ENCODE measurements around the gene USP6.
A peak's percentile ranks its signal among the peaks of the same experiment; 100 is the strongest.
"Not testable (repeated sequence)": the region's sequence is repeated elsewhere in the genome, so short reads cannot be mapped to it uniquely, and the experiment has no call there.

Gene USP6

DNA sequence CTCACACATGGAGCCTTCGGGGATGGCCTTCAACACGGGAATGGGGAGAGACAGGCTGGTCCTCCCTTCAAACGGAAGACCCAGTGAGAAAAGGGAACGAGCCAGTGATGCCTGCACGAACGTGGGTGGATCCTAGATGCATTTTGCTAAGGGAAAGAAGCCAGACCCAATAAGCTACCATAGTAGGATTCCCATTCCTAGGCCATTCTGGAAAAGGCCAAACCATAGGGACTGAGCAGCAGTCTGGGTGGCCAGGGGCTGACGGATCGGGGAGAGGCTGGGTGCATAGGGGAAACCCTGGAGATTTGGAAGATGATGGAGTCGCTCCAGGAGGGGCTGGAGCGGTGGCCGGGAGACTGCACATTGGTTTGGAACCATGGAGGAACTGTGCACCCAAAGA is 18.7 kb downstream of the USP6 start:
- intact Hi-C loops (cut with DNase I): not testable (repeated sequence)
- peak in 1 of 10 donors; percentile 14 for DNase-seq

DNA sequence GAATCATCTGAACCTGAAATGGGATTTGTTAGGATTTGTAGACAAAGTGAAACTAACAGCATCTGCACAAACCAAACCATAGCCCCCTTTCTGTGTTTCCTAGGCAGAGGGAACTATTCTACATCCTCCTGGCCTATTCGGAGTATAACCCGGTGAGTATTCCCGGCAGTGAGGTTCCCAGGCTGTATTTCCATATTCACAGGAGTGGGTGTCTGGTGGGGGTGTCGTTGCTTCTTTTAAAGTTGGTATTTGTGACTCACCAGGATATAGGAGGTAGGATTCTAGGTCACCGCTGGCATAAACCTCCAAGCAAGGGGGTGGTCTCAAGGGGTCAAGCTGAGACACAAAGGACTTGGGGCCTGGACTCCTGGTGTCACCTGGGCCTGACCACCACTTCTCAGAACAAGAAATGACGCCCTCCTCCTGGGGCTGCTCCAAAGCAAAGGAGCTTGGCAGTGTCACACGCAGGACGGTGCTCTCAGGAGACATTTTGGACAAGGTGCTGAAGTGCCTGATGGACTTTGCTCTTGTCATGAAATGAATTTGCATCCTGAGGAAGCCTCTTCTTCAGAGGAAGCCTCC is 19.4 kb downstream of the USP6 start:
- peak in 2 of 10 donors; percentile 40 to 49 for DNase-seq
- intact Hi-C loops (cut with DNase I): not testable (repeated sequence)

DNA sequence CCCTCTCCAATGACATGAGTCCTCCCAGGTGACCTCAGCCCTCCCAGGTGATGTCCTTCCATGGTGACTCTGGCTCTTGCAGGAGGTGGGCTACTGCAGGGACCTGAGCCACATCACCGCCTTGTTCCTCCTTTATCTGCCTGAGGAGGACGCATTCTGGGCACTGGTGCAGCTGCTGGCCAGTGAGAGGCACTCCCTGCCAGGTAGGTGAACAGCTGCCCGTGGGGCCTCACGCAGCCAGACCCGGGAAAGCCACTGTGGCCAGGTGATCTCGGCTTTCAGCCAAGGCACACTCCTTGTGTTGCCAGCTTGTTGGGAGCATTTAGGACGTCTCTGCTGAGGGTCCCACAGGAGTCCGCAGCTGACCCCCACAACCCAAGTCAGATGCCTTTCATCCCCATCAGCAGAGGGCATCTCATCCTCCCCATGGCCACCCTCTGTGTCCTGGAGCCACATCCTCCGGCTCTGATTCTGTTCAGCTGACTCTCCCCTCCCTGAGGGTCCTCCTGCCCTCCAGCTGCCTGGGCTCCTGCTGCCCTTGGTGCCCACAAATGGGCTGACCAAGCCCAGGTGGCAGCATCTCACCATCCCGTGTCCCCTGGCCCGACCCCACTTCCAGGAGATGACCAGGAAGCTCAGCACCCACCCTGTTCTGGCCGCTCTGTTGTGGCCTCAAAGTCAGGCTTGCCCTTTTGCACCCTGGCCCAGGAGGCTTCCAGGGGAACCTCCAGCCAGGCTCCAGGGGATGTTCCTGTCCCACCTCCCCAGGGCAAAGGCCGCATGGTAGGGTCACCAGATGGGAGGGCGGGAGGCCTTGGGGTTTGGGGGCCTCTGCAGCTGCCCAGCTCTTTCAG is 20.1 kb downstream of the USP6 start:
- intact Hi-C loops (cut with DNase I): no loop called here
- peak in 1 of 10 donors; percentile 68 for DNase-seq

DNA sequence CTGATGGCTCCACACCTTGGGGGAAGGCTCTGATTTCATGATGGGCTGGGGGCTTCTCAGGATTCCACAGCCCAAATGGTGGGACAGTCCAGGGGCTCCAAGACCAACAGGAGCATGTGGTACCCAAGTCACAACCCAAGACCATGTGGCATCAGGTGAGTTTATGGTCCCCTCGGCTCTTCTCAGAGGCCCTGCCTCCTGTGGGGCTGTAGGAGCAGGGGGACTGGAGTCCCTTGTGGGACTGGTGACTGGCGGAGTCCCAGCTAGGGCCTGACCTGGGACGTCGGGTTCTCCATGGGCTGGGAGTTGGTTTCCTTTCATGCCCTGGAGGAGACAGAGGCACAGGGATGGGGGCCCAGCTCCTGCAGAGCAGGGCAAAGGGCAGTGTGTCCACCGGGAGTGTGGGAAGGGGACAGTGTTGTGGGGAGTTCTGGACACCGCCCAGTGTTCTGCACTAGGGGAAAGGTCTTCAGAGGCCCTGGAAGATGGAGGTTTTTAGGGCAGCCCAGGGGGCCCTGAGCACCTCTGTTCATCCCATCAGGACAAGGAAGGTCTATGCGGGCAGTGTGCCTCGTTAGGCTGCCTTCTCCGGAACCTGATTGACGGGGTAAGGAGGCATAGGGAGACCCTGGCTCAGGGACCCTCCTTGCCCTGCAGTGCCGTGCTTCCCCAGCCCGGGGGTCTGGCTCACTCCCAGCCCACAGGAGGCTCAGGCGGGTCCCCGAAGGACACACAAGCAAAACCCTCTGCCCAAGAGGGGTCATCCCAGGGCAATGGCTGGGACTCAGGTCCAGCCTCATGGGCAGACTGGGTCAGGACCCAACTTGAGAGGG is 21.0 kb downstream of the USP6 start:
- intact Hi-C loops (cut with DNase I): not testable (repeated sequence)
- peak in 1 of 10 donors; percentile 45 for DNase-seq

DNA sequence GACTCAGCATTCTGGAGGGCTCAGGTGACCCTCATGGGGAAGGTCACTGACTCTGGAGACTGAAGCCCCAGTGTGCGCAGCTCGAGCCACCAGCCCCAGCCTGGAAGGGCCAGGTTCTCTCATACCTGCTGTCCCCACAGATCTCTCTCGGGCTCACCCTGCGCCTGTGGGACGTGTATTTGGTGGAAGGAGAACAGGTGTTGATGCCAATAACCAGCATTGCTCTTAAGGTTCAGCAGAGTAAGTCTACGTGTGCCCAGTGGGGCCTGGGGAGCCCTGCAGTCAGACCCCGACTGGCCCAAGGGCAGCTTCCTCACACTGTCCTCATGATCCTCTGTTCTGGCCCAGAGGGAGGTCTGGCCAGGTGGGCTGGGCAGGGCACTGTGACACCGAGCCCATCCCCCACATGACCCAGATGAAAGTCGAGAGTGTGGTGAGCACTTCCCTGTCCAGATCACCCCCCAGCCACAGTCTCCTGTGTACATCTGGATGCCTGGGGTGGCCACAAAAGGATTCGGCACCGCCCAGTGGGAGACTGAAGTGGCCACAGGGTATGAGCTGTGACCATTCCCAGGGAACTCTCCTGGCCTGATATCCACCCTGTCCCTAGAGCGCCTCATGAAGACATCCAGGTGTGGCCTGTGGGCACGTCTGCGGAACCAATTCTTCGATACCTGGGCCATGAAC is 21.8 kb downstream of the USP6 start:
- intact Hi-C loops (cut with DNase I): not testable (repeated sequence)
- DNase-seq: peak in 1 of 10 donors; percentile 57

DNA sequence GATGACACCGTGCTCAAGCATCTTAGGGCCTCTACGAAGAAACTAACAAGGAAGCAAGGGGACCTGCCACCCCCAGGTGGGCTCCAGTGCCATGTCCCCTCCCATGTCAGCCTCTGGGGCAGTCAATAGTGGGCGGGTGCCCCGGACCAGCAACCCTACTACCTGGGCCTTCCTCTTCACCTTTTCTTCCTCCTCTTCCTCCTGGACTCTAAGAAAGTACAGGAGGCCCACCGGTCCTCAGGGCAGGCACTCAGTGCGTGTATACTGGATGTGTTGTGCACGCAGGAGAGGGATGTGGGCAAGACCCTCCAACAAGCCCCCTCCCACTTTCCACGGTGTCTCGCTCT is 22.3 kb downstream of the USP6 start:
- peak in 1 of 10 donors; percentile 33 for DNase-seq
- intact Hi-C loops (cut with DNase I): not testable (repeated sequence)

DNA sequence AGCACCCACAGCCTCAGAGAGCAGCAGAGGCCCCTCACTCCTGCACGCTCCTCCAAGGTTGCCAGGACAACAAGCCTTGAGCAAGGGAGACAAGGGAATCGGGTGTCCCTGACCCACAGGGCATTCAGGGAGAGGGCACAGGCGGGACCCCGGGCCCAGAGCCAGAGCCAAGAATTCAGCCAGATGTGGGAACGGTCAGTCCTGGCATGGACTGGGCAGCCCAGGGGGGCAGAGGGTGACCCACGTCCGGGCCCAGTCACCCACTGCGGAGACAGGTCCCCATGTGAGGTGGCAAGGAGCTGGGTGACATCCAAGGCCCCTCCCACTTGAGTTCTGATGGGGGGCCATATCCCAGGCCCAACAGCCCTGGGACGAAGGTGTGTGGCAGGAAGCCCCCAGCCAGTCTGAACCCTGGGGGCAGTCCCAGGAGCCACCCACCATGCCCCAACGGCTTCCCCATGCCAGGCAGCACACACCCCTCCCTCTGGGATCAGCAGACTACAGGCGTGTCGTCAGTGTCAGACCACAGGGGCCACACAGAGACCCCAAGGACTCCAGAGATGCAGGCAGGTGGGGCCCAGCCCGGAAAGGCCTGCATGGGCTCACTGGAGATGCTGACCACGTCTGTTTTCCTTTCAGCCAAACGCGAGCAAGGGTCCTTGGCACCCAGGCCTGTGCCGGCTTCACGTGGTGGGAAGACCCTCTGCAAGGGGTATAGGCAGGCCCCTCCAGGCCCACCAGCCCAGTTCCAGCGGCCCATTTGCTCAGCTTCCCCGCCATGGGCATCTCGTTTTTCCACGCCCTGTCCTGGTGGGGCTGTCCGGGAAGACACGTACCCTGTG is 23.0 kb downstream of the USP6 start:
- DNase-seq: peak in 2 of 10 donors; percentile 26 to 52
- intact Hi-C loops (cut with DNase I): no loop called here

DNA sequence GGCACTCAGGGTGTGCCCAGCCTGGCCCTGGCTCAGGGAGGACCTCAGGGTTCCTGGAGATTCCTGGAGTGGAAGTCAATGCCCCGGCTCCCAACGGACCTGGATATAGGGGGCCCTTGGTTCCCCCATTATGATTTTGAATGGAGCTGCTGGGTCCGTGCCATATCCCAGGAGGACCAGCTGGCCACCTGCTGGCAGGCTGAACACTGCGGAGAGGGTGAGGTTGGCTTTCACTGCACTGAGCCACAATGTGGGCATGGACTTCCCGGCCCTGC is 23.6 kb downstream of the USP6 start:
- DNase-seq: peak in 1 of 10 donors; percentile 60
- intact Hi-C loops (cut with DNase I): no loop called here

DNA sequence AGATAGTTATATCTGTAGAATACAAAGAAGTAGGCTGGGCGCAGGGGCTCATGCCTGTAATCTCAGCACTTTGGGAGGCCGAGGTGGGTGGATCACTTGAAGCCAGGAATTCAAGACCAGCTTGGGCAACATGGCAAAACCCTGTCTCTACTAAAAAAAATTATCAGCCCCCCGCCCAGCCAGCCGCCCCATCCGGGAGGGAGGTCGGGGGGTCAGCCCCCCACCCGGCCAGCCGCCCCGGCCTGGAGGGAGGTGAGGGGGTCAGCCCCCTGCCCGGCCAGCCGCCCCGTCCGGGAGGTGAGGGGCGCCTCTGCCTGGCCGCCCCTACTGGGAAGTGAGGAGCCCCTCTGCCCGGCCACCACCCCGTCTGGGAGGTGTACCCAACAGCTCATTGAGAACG is 27.0 kb downstream of the USP6 start:
- intact Hi-C loops (cut with DNase I): not testable (repeated sequence)

DNA sequence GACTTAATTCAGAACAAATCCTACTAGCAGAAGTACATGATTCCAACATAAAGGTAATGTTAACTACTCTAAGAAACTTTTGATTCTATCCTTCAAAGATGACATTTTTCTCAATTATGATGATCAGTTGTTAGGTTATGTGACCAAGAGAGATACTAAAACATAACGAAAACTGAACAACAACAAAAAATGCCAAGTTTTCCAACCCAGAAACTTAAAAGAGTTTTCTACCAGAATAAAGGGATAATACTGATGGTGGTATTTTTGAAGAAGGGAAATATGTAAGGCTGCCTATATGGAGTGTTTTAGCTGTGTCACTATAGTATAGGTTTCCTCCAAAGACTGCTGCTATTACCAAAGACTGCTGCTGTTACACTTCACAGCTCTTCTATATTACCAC is 30.3 kb downstream of the USP6 start:
- DNase-seq; intact Hi-C loops (cut with DNase I): not testable (repeated sequence)

More for the DNA sequence above, 27.0 kb downstream of the USP6 start:
- DNase-seq: not testable (repeated sequence)

DNA sequence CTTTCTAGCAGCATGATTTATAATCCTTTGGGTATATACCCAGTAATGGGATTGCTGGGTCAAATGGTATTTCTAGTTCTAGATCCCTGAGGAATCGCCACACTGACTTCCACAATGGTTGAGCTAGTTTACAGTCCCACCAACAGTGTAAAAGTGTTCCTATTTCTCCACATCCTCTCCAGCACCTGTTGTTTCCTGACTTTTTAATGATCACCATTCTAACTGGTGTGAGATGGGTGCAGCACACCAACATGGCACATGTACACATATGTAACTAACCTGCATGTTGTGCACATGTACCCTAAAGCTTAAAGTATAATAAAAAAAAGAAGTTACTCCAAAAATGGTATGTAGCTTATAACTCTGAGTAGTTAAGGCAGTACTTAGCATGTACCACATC is 44.9 kb downstream of the USP6 start:
- DNase-seq; intact Hi-C loops (cut with DNase I): not testable (repeated sequence)

DNA sequence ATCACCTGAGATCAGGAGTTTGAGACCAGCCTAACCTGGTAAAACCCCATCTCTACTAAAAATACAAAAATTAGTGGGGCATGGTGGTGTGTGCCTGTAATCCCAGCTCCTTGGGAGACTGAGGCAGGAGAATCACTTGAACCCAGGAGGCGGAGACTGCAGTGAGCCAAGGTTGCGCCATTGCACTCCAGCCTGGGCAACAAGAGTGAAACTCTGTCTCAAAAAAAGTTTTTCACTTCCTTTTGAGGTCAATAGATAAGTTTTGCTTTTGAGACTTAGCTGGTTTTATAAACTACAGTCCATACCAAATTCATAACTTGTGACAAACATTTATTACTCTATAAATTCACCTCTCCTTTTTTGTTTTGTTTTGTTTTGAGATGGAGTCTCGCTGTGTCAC is 46.0 kb downstream of the USP6 start:
- DNase-seq; intact Hi-C loops (cut with DNase I): not testable (repeated sequence)

DNA sequence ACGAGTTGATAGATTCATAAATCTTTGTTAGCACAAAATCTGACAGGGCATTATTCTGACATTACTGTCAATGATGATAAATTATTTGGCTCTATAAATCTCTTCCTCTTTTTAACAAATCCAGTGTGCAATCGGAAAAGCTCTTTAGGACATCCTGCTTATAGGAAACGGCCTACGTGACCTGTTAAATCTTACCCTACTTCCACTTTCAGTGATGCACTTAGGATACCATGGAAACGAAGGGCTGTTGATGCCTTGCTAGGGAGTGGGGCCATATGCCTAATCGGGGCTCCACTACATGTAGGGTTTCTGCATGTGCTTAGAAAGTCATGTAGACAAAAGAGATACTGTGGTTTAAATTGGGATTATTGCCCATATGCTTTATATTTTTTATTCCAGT is 48.6 kb downstream of the USP6 start:
- no peak for DNase-seq
- intact Hi-C loops (cut with DNase I): no loop called here

DNA sequence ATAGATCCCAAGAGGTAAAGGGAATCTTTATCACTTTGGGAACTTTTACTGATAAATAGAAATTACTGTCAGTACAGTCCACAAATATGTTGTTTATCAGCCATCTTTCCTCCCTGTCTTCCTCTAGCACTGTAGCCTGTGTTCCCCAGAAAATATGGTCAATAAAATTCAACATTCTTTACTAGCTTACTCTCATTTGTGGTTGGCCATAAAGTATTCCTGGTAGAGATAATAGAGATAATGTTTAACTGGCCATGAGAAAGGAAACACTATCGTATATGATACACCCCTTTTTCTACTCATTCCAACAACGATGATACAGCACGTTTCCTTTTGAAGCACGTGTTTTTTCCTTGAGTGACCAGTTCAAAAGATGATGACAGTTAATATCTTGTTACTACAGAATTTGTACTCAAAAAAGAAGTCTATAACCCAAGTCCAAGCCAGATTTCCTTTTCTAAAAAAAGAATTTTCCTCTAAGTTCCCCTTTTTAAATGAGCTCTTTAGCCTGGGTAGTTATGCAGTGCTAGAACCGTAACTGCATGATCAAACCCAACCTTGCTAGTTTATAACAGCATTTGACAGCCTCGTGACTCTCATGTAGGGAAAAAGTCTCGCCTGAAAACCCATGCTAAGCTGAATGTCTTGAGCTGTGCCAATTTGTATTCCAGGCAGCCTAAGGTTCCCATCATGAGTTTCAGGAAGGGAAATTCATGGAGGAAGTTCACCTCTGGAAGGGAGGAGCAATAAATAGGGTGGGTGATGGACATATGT is 50.1 kb downstream of the USP6 start:
- intact Hi-C loops (cut with DNase I); DNase-seq: not testable (repeated sequence)

DNA sequence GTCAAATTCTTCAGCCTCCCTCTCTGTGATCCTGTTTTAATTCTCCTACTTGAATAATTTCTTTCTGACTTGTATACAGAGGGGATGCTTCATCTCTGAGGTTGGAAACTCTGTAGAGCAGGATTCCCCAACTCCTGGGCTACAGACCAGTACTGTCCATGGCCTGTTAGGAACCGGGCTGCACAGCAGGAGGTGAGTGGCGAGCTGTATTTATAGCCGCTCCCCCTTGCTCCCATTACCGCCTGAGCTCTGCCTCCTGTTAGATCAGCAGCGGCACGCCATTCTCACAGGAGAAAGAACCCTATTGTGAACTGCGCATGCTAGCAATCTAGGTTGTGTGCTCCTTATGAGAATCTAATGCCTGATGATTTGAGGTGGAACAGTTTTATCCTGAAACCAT is 59.2 kb downstream of the USP6 start:
- DNase-seq; intact Hi-C loops (cut with DNase I): not testable (repeated sequence)

DNA sequence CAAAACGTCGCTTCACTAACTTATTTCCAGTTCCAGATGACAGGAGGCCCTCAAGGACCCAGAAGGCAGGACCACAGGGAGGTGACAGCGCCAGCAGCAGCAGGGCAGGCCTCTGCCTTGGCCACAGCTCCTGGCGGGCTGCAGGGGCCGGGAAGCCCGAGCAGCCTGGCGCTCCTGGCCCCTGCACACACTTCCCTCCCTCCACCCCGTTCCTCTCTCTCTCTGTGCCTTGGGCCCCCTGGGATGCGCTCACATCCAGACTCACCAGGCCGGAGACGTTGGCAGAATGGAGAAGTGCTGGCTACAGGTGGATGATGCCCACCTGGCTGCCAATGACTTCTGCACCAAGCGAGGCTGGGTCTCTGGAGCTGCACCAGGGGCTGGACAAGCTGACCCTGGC is 63.2 kb downstream of the USP6 start:
- intact Hi-C loops (cut with DNase I): no loop called here
- no peak for DNase-seq

DNA sequence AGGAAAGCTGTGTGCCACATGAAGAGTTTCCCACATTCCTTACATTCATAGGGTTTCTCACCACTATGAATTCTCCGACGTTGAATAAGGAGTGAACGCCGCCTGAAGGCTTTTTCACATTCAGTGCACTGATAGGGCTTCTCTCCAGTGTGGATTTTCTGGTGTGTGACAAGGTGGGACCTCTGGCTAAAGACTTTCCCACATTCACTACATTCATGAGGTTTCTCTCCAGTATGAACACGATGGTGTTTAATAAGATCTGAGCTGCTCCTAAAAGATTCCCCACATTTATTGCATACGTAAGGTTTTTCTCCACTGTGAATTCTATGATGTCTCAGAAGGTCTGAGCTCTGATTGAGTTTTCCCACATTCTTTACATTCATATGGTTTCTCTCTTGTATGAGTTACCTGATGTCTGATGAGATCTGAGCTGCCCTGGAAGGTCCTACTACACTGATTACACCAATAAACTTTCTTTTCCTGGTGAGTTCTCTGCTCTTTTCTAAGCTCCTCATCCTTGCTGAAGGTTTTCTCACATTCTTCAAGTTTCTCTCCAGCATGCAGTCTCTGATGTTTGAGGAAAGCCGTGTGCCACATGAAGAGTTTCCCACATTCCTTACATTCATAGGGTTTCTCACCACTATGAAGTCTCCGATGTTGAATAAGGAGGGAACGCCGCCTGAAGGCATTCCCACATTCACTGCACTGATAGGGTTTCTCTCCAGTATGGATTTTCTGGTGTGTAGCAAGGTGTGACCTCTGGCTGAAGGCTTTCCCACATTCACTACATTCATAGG is 65.9 kb downstream of the USP6 start:
- DNase-seq: no peak
- intact Hi-C loops (cut with DNase I): no loop called here
